Upper lobe of right lung (tissue), 1 donor: Measurements from ENCODE around the gene RBM15. TPM values are rescaled to one million over a fixed set of nuclear protein-coding genes. Genes with fewer than 3 reads are reported as not detected.

Experiments
- ATAC-seq: fragments of 200-7000 bp; cut with Tn5 transposase; one replicate; pipeline ENCODE4 v1.9.1; 2020; ENCODE audit warnings: mild to moderate bottlenecking, moderate library complexity
- DNase-seq: peaks from one replicate; pipeline ENCODE4 v3.0.0-alpha.2; 2020
- H3K27ac ChIP-seq: fragments of 200-600 bp; one replicate; pipeline ENCODE4 v1.8.0; 2022
- H3K27me3 ChIP-seq: fragments of 200-600 bp; one replicate; pipeline ENCODE4 v1.8.0; 2022; ENCODE audit warnings: mild to moderate bottlenecking
- H3K36me3 ChIP-seq: fragments of 200-600 bp; one replicate; pipeline ENCODE4 v1.8.0; 2022
- H3K4me1 ChIP-seq: fragments of 200-600 bp; one replicate; pipeline ENCODE4 v1.8.0; 2022
- H3K4me3 ChIP-seq: fragments of 200-600 bp; one replicate; pipeline ENCODE4 v1.8.0; 2022; ENCODE audit warnings: mild to moderate bottlenecking
- H3K9me3 ChIP-seq: fragments of 200-600 bp; one replicate; pipeline ENCODE4 v1.8.0; 2022
- CTCF ChIP-seq: fragments of 200-600 bp; IDR thresholded peaks from one replicate; pipeline ENCODE4 v1.8.0; 2022; ENCODE audit warnings: antibody characterized with exemption
- intact Hi-C: fragments of 100-400 bp; cut with DNase I; formaldehyde crosslinking; loops from one replicate; pipeline ENCODE4 v1.11.0; 2022
- total RNA-seq: library from RNA; stranded (reverse); fragmentation: NEBNext Ultra II Directional; extraction: Animal tissue kit (Norgen Biotek cat#: 25700); gene quantifications from one replicate; pipeline ENCODE4 v1.2.1, GENCODE V29; 2021
- donor health status: DM: no; HTN: yes; CAD: no; lungs with severe emphysema.

RBM15 gene
- total RNA-seq, 1 donor from 2014 or later = 22.1 TPM

GRCh38 chr1:110312188-110313121 lies 26.7 kb upstream of the RBM15 start:
- H3K9me3 ChIP-seq = no peaks in the 10 kb centered on the region
- DNase-seq (peak; percentile 88), ATAC-seq (peak; percentile 99)
- no peak overlapping the region for H3K27ac ChIP-seq
- no peaks in the 10 kb centered on the region for H3K36me3 ChIP-seq
- intact Hi-C loops = loop anchor here (2.0 kb wide), 1 partner anchor 110 kb away; no protein-coding TSS in a partner anchor
- H3K4me3 ChIP-seq = no peak overlapping the region
- H3K4me1 ChIP-seq = peaks cover 6% of the 10 kb centered on the region
- peak; percentile 94 for TF ChIP-seq CTCF
- no peaks in the 10 kb centered on the region for H3K27me3 ChIP-seq

GRCh38 chr1:110316735-110317134 lies 22.4 kb upstream of the RBM15 start:
- Histone ChIP-seq H3K9me3 (no peaks in the 10 kb centered on the region), H3K27me3 (no peaks in the 10 kb centered on the region), H3K27ac (no peak overlapping the region), H3K36me3 (no peaks in the 10 kb centered on the region), H3K4me1 (peaks cover 6% of the 10 kb centered on the region), H3K4me3 (no peak overlapping the region)
- ATAC-seq = no peak
- intact Hi-C loops = no loop called here
- no peak for DNase-seq
- TF ChIP-seq CTCF = no peak

- ATAC-seq (no peak), DNase-seq (no peak)
- TF ChIP-seq CTCF = no peak
- Histone ChIP-seq H3K4me1 (no peaks in the 10 kb centered on the region), H3K9me3 (no peaks in the 10 kb centered on the region), H3K4me3 (no peak overlapping the region), H3K27ac (no peak overlapping the region), H3K27me3 (no peaks in the 10 kb centered on the region), H3K36me3 (no peaks in the 10 kb centered on the region)
- intact Hi-C loops = no loop called here
Measured at GRCh38 chr1:110318046-110318445, 21.1 kb upstream of the RBM15 start.

- Histone ChIP-seq H3K4me1 (no peaks in the 10 kb centered on the region), H3K27ac (no peak overlapping the region), H3K27me3 (no peaks in the 10 kb centered on the region), H3K36me3 (no peaks in the 10 kb centered on the region), H3K4me3 (no peak overlapping the region), H3K9me3 (no peaks in the 10 kb centered on the region)
- DNase-seq (no peak), ATAC-seq (peak; percentile 42)
- intact Hi-C loops = no loop called here
- no peak for TF ChIP-seq CTCF
Measured at GRCh38 chr1:110319332-110320167, 19.6 kb upstream of the RBM15 start.

GRCh38 chr1:110320168-110320518 lies 19.0 kb upstream of the RBM15 start:
- intact Hi-C loops = no loop called here
- no peak for ATAC-seq

More at GRCh38 chr1:110320168-110320518, 19.0 kb upstream of the RBM15 start:
- H3K4me1 ChIP-seq = no peaks in the 10 kb centered on the region
- no peak overlapping the region for H3K27ac ChIP-seq
- no peaks in the 10 kb centered on the region for H3K36me3 ChIP-seq
- H3K9me3 ChIP-seq = no peaks in the 10 kb centered on the region
- H3K27me3 ChIP-seq = no peaks in the 10 kb centered on the region
- no peak overlapping the region for H3K4me3 ChIP-seq
- no peak for DNase-seq
- TF ChIP-seq CTCF = no peak
